HEK293 (cell line): ENCODE data around the gene GDA.

Source experiments
- CTCF ChIP-seq: fragments of 450-650 bp; formaldehyde crosslinking; IDR thresholded peaks from 2 replicates; pipeline ENCODE4 v1.5.1; 2016; ENCODE audit warnings: missing biosample characterization, missing genetic modification characterization
- KLF9 ChIP-seq: fragments of 450-650 bp; formaldehyde crosslinking; IDR thresholded peaks from 2 replicates; pipeline ENCODE4 v1.5.1; 2016; ENCODE audit warnings: missing biosample characterization, missing genetic modification characterization, low read depth
- PRDM4 ChIP-seq: fragments of 450-650 bp; formaldehyde crosslinking; IDR thresholded peaks from 2 replicates; pipeline ENCODE4 v1.5.1; 2017; ENCODE audit warnings: missing biosample characterization, missing genetic modification characterization
- SCRT1 ChIP-seq: fragments of 450-650 bp; formaldehyde crosslinking; IDR thresholded peaks from 2 replicates; pipeline ENCODE4 v1.5.1; 2016; ENCODE audit warnings: missing biosample characterization, missing genetic modification characterization, borderline replicate concordance
- SP2 ChIP-seq: fragments of 450-650 bp; formaldehyde crosslinking; IDR thresholded peaks from 2 replicates; pipeline ENCODE4 v1.5.1; 2016; ENCODE audit warnings: missing biosample characterization, missing genetic modification characterization
- YY1 ChIP-seq: fragments of 450-650 bp; formaldehyde crosslinking; IDR thresholded peaks from 2 replicates; pipeline ENCODE4 v1.5.1; 2018; ENCODE audit warnings: missing biosample characterization, missing genetic modification characterization
- ZNF274 ChIP-seq, 2 experiments: fragments of 200-500 bp in 1 of 2; fragments of 450-650 bp in 1 of 2; sonication (Bioruptor generic) in 1 of 2; formaldehyde crosslinking in 1 of 2; IDR thresholded peaks; 2 replicates each; pipeline versions ENCODE4 v1.5.1 to v1.6.1; 2014 to 2016; ENCODE audit warnings: borderline replicate concordance in 1 of 2, inconsistent platforms in 1 of 2, low read length in 1 of 2, missing biosample characterization in 1 of 2, missing genetic modification characterization in 1 of 2
- ZNF530 ChIP-seq: fragments of 450-650 bp; formaldehyde crosslinking; IDR thresholded peaks from 2 replicates; pipeline ENCODE4 v1.5.1; 2016; ENCODE audit warnings: low read depth, missing biosample characterization, missing genetic modification characterization
- ZNF561 ChIP-seq: fragments of 450-650 bp; IDR thresholded peaks from 2 replicates; pipeline ENCODE4 v1.5.1; 2018; ENCODE audit warnings: missing biosample characterization, missing genetic modification characterization, borderline replicate concordance

GRCh38 chr9:72127753-72128152 lies 21.5 kb upstream of the GDA start:
- TF ChIP-seq CTCF (tag by site-specific recombination), result no peak
- TF ChIP-seq YY1, result no peak
- no peak for TF ChIP-seq ZNF561 (tag by site-specific recombination)
- no peak for TF ChIP-seq ZNF274 (IDR thresholded peaks at IDR 0.05; ENCODE audit: low read length)
- no peak for TF ChIP-seq ZNF274 (tag by site-specific recombination; IDR thresholded peaks at IDR 0.05; ENCODE audit: borderline replicate concordance)
- no peak for TF ChIP-seq PRDM4 (tag by site-specific recombination)
- TF ChIP-seq SP2, result no peak
- no peak for TF ChIP-seq SCRT1 (tag by site-specific recombination)
- TF ChIP-seq KLF9 (tag by site-specific recombination), result no peak
- TF ChIP-seq ZNF530, result no peak
